Caco-2 (cell line): ENCODE measurements around the gene RTP1. TPM values are rescaled to one million over a fixed set of nuclear protein-coding genes. Genes with fewer than 3 reads are reported as not detected.

Experiments used
- BruUV-seq: library from RNA; stranded (reverse); fragments of 400-500 nt; replicated peaks from 2 replicates; lab custom pipeline; 2021; lab: Mats Ljungman, UMichigan
- CTCF ChIA-PET: fragments of 300-600 bp; sonication (Branson Sonifier 250); formaldehyde crosslinking; loops from one replicate; lab custom pipeline; 2022; ENCODE audit warnings: antibody characterized with exemption; lab: Charles Lee
- POLR2A ChIA-PET: fragments of 300-600 bp; sonication (Branson Sonifier 250); formaldehyde crosslinking; loops from one replicate; lab custom pipeline; 2022; ENCODE audit warnings: antibody characterized with exemption; lab: Charles Lee
- DNase-seq, 2 experiments: peaks; one replicate each; pipeline versions ENCODE4 v3.0.0 to v3.0.0-alpha.2; 2020 to 2022
- H3K27me3 ChIP-seq: replicated peaks from 2 replicates; pipeline ENCODE4 v1.6.0; 2011; ENCODE audit warnings: low read length; ENCODE audit not compliant: control insufficient read depth, insufficient read depth
- H3K36me3 ChIP-seq: 2 replicates; pipeline ENCODE4 v1.5.1; 2011; ENCODE audit warnings: low read length; ENCODE audit not compliant: control insufficient read depth, insufficient read depth
- H3K4me1 ChIP-seq: fragments of 250-450 bp; sonication (Bioruptor Pico); 2 replicates; pipeline ENCODE4 v1.5.1; 2020; ENCODE audit warnings: mild to moderate bottlenecking
- H3K4me3 ChIP-seq: 2 replicates; pipeline ENCODE4 v1.5.1; 2011; ENCODE audit warnings: low read depth, mild to moderate bottlenecking, control low read depth, low read length
- H3K9me3 ChIP-seq: fragments of 250-450 bp; sonication (Bioruptor Pico); 2 replicates; pipeline ENCODE4 v1.5.1; 2020; ENCODE audit warnings: mild to moderate bottlenecking, moderate library complexity
- H3K27ac Mint-ChIP-seq: one replicate; pipeline ENCODE4 v1.8.0; 2022; ENCODE audit warnings: mixed read lengths; ENCODE audit not compliant: unreplicated experiment
- H3K27me3 Mint-ChIP-seq: one replicate; pipeline ENCODE4 v1.8.0; 2022; ENCODE audit warnings: mixed read lengths; ENCODE audit not compliant: insufficient read depth, unreplicated experiment
- H3K36me3 Mint-ChIP-seq: one replicate; pipeline ENCODE4 v1.8.0; 2022; ENCODE audit warnings: mild to moderate bottlenecking, mixed read lengths; ENCODE audit not compliant: insufficient read depth, unreplicated experiment
- H3K4me1 Mint-ChIP-seq: one replicate; pipeline ENCODE4 v1.8.0; 2022; ENCODE audit warnings: low read depth, mixed read lengths; ENCODE audit not compliant: unreplicated experiment
- H3K4me3 Mint-ChIP-seq: one replicate; pipeline ENCODE4 v1.8.0; 2022; ENCODE audit warnings: mild to moderate bottlenecking, moderate library complexity, mixed read lengths; ENCODE audit not compliant: unreplicated experiment
- H3K9me3 Mint-ChIP-seq: one replicate; pipeline ENCODE4 v1.8.0; 2022; ENCODE audit warnings: mixed read lengths; ENCODE audit not compliant: unreplicated experiment
- intact Hi-C: fragments of 100-400 bp; cut with micrococcal nuclease; formaldehyde crosslinking; loops from one replicate; pipeline ENCODE4 v1.10.0; 2022; ENCODE audit not compliant: unreplicated experiment
- total RNA-seq: library from RNA; stranded (reverse); gene quantifications from 2 replicates; pipeline ENCODE4 v1.2.3, GENCODE V29; 2022
- TF ChIP-seq, protein P1 (sequence below), 2 experiments: fragments of 200-600 bp in 1 of 2; IDR thresholded peaks; 1 replicate in 1 of 2; 2 replicates in 1 of 2; pipeline versions ENCODE4 v1.5.1 to v1.8.0; 2011 to 2022; ENCODE audit warnings: antibody characterized with exemption in 1 of 2, control low read depth in 1 of 2, inconsistent platforms in 1 of 2, low read depth in 1 of 2, low read length in 1 of 2, mild to moderate bottlenecking in 1 of 2, moderate library complexity in 1 of 2; ENCODE audit not compliant: insufficient read depth in 1 of 2, severe bottlenecking in 1 of 2, unreplicated experiment in 1 of 2

RTP1 gene
- total RNA-seq, 1 experiment from 2014 or later = not detected

DNA sequence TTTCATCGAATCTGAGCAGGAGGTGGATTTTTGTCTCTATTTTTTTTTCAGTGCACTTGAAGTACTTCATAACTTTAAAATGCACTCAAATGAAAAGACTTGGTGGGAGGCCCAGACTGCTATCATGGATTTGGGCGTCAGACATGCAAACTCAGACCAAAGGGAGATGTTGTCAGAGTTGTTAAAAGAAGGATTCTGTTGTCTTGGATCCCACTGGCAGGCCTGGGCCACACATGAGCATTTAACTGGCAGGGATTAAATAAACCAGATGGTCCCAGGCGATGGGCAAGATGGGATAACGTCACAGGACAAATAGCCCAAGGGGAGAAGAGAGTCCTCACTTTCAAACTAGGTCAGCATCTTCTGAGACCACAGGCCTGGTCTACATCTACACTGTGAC lies 15.4 kb downstream of the RTP1 start:
- TF ChIP-seq, protein P1, sequence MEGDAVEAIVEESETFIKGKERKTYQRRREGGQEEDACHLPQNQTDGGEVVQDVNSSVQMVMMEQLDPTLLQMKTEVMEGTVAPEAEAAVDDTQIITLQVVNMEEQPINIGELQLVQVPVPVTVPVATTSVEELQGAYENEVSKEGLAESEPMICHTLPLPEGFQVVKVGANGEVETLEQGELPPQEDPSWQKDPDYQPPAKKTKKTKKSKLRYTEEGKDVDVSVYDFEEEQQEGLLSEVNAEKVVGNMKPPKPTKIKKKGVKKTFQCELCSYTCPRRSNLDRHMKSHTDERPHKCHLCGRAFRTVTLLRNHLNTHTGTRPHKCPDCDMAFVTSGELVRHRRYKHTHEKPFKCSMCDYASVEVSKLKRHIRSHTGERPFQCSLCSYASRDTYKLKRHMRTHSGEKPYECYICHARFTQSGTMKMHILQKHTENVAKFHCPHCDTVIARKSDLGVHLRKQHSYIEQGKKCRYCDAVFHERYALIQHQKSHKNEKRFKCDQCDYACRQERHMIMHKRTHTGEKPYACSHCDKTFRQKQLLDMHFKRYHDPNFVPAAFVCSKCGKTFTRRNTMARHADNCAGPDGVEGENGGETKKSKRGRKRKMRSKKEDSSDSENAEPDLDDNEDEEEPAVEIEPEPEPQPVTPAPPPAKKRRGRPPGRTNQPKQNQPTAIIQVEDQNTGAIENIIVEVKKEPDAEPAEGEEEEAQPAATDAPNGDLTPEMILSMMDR (IDR thresholded peaks at IDR 0.05; ENCODE audit: insufficient read depth in 1 of 2, low read depth in 1 of 2, low read length in 1 of 2, severe bottlenecking in 1 of 2, unreplicated experiment in 1 of 2) = no peak
- Mint-ChIP-seq H3K27me3 (peaks cover 12% of the 10 kb centered on the region), H3K36me3 (peaks cover 5% of the 10 kb centered on the region), H3K4me3 (no peak overlapping the region), H3K9me3 (peaks cover 24% of the 10 kb centered on the region), H3K27ac (no peak overlapping the region), H3K4me1 (peaks cover 22% of the 10 kb centered on the region)
- Histone ChIP-seq H3K4me1 (peaks cover 22% of the 10 kb centered on the region), H3K9me3 (0 out of 2 replicates have a peak, but pooled peaks cover 2% of the 10 kb centered on the region), H3K27me3 (no peaks in the 10 kb centered on the region), H3K4me3 (no peak overlapping the region), H3K36me3 (no peaks in the 10 kb centered on the region)
- ChIA-PET CTCF (no interaction called here), POLR2A (interaction anchor here (0.6 kb wide), 1 partner anchor 43 kb away, joined by 3 read pairs; no protein-coding TSS in a partner anchor)
- intact Hi-C loops = no loop called here
- BruUV-seq = no TSS peak
- no peak for DNase-seq

DNA sequence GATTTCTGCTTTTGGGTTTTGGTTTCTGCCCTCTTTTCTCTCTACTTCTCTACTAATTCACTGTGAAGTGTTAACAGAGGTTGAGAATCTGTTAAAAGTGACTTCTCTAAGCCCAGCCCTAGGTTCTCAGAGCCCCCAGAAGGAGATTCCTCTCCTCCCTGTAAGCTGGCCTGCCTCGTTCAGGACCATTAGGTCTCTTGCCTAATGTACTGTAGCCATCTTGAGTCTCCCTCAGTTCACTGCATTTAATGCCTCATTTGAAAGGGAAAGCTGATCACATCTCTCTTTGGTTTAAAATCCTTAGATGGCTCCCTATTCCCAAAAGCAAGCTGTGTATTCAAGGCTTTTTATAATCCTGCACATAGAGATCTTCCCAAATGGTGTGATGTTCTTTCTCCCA lies 16.3 kb downstream of the RTP1 start:
- Histone ChIP-seq H3K36me3 (no peaks in the 10 kb centered on the region), H3K4me1 (peaks cover 22% of the 10 kb centered on the region), H3K27me3 (no peaks in the 10 kb centered on the region), H3K4me3 (no peak overlapping the region), H3K9me3 (no peaks in the 10 kb centered on the region)
- peaks cover 22% of the 10 kb centered on the region for H3K4me1 Mint-ChIP-seq
- intact Hi-C loops = no loop called here
- H3K4me3 Mint-ChIP-seq = no peak overlapping the region
- peaks cover 13% of the 10 kb centered on the region for H3K27me3 Mint-ChIP-seq
- H3K27ac Mint-ChIP-seq = no peak overlapping the region
- no peaks in the 10 kb centered on the region for H3K36me3 Mint-ChIP-seq
- H3K9me3 Mint-ChIP-seq = peaks cover 19% of the 10 kb centered on the region
- ChIA-PET CTCF (no interaction called here), POLR2A (no interaction called here)
- BruUV-seq = no TSS peak
- TF ChIP-seq, protein P1 (IDR thresholded peaks at IDR 0.05; ENCODE audit: insufficient read depth in 1 of 2, low read depth in 1 of 2, low read length in 1 of 2, severe bottlenecking in 1 of 2, unreplicated experiment in 1 of 2) = no peak
- DNase-seq = no peak

DNA sequence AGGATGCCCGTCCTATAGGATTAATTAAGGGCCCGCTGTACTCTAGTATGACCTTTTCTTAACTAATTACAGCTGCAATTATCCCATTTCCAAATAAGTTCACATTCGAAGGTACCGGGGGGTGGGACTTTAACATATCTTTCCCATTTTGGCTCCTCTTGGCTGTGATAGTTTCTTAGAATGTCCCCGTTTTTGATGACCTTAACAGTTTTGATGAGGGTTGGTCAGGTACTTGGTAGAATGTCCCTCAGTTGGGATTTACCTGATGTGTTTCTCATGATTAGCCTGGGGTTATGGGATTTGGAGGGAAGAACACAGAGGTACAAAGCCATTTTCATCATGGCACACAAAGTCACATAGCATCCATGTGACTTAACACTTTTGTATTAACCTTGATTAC lies 18.2 kb downstream of the RTP1 start:
- H3K9me3 ChIP-seq = no peaks in the 10 kb centered on the region
- Mint-ChIP-seq H3K27me3 (peaks cover 14% of the 10 kb centered on the region), H3K36me3 (no peaks in the 10 kb centered on the region), H3K4me1 (peaks cover 16% of the 10 kb centered on the region), H3K4me3 (no peak overlapping the region), H3K27ac (no peak overlapping the region), H3K9me3 (peaks cover 10% of the 10 kb centered on the region)
- ChIA-PET CTCF (no interaction called here), POLR2A (no interaction called here)
- no TSS peak for BruUV-seq
- H3K36me3 ChIP-seq = no peaks in the 10 kb centered on the region
- intact Hi-C loops = no loop called here
- no peak for DNase-seq
- peaks cover 15% of the 10 kb centered on the region for H3K4me1 ChIP-seq
- TF ChIP-seq, protein P1 (IDR thresholded peaks at IDR 0.05; ENCODE audit: insufficient read depth in 1 of 2, low read depth in 1 of 2, low read length in 1 of 2, severe bottlenecking in 1 of 2, unreplicated experiment in 1 of 2) = no peak
- no peak overlapping the region for H3K4me3 ChIP-seq
- H3K27me3 ChIP-seq = no peaks in the 10 kb centered on the region
